Activated CD8-positive, alpha-beta T cell treated with anti-CD3 and anti-CD28 coated beads for 36 hours (primary cell): ENCODE data around the gene PCDHGA9. TPM values are rescaled to one million over a fixed set of nuclear protein-coding genes. Genes with fewer than 3 reads are reported as not detected.
"Not testable (repeated sequence)": the region's sequence is repeated elsewhere in the genome, so short reads cannot be mapped to it uniquely, and the experiment has no call there.

Experiments
- ATAC-seq: fragments of 200-7000 bp; cut with Tn5 transposase; one replicate; pipeline ENCODE4 v1.10.0; 2021; ENCODE audit warnings: mild to moderate bottlenecking, moderate library complexity
- CTCF ChIA-PET: fragments of 350-600 bp; sonication (Branson Sonifier 250); formaldehyde crosslinking; loops from one replicate; lab custom pipeline; 2021; ENCODE audit warnings: antibody characterized with exemption; lab: Charles Lee
- POLR2A ChIA-PET: fragments of 350-600 bp; sonication (Branson Sonifier 250); formaldehyde crosslinking; loops from one replicate; lab custom pipeline; 2021; ENCODE audit warnings: antibody characterized with exemption; lab: Charles Lee
- DNase-seq: peaks from one replicate; pipeline ENCODE4 v3.0.0-alpha.2; 2020
- H3K27ac Mint-ChIP-seq: one replicate; pipeline ENCODE4 v1.8.0; 2021; ENCODE audit warnings: mild to moderate bottlenecking, mixed read lengths
- H3K27me3 Mint-ChIP-seq: one replicate; pipeline ENCODE4 v1.8.0; 2021; ENCODE audit warnings: mixed read lengths
- H3K36me3 Mint-ChIP-seq: one replicate; pipeline ENCODE4 v1.8.0; 2021; ENCODE audit warnings: low read depth, mixed read lengths
- H3K4me1 Mint-ChIP-seq: one replicate; pipeline ENCODE4 v1.8.0; 2021; ENCODE audit warnings: low read depth, mixed read lengths
- H3K4me3 Mint-ChIP-seq: one replicate; pipeline ENCODE4 v1.8.0; 2021; ENCODE audit warnings: mild to moderate bottlenecking, moderate library complexity, mixed read lengths
- H3K9me3 Mint-ChIP-seq: one replicate; pipeline ENCODE4 v1.8.0; 2021; ENCODE audit warnings: mixed read lengths
- intact Hi-C: fragments of 100-400 bp; cut with micrococcal nuclease; formaldehyde crosslinking; loops from one replicate; pipeline ENCODE4 v1.10.0; 2022
- total RNA-seq, 2 experiments: library from RNA; stranded (reverse); gene quantifications; one replicate each; pipeline ENCODE4 v1.2.3, GENCODE V29; 2021
- TF ChIP-seq, protein P1 (sequence below): fragments of 200-600 bp; IDR thresholded peaks from one replicate; pipeline ENCODE4 v1.8.0; 2022; ENCODE audit warnings: antibody characterized with exemption, mild to moderate bottlenecking

PCDHGA9 gene
- total RNA-seq, 2 experiments from 2014 or later: 0.09 TPM; not detected in 1

DNA sequence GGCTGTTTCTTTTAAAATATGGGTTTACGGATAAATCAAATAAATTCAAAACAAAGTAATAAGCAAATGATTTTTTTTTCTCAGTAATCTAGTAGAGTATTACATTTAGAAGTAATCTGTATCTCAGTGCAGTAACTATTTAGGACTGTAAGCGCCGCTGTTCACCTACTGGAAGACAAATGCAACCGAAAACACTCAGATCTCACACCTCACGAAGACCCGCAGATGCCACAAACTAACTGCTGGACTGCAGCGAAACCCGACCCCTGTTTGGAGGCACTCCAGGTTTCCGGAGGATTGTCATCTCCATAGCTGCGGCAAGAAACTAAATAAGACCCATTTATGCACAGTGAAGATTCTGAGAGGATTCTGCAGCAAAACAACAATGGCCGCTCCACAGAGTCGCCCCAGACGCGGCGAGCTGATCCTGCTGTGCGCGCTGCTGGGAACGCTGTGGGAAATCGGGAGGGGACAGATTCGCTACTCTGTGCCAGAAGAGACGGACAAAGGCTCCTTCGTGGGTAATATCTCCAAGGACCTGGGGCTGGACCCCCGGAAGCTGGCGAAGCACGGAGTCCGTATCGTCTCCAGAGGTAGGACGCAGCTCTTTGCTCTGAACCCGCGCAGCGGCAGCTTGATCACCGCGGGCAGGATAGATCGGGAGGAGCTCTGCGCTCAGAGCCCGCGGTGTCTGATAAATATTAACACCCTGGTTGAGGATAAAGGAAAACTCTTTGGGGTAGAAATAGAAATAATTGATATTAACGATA, 10.0 kb upstream of the PCDHGA9 start, which contains the start of gene PCDHGA8:
Gene PCDHGA8, plus strand, starts transcription at position 205 of the 770 bp plus-strand sequence. Its CDS starts 181 bp downstream, at position 386.
- POLR2A ChIA-PET: no interaction called here
- no peak within 1 kb of the TSS for H3K4me3 Mint-ChIP-seq
- H3K27ac Mint-ChIP-seq: no peak within 1 kb of the TSS
- peaks cover 19% of the 10 kb centered on the region for H3K36me3 Mint-ChIP-seq
- TF ChIP-seq, protein P1, sequence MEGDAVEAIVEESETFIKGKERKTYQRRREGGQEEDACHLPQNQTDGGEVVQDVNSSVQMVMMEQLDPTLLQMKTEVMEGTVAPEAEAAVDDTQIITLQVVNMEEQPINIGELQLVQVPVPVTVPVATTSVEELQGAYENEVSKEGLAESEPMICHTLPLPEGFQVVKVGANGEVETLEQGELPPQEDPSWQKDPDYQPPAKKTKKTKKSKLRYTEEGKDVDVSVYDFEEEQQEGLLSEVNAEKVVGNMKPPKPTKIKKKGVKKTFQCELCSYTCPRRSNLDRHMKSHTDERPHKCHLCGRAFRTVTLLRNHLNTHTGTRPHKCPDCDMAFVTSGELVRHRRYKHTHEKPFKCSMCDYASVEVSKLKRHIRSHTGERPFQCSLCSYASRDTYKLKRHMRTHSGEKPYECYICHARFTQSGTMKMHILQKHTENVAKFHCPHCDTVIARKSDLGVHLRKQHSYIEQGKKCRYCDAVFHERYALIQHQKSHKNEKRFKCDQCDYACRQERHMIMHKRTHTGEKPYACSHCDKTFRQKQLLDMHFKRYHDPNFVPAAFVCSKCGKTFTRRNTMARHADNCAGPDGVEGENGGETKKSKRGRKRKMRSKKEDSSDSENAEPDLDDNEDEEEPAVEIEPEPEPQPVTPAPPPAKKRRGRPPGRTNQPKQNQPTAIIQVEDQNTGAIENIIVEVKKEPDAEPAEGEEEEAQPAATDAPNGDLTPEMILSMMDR: peak; percentile 33
- peaks cover 31% of the 10 kb centered on the region for H3K9me3 Mint-ChIP-seq
- no peak for ATAC-seq
- intact Hi-C loops: no loop called here
- H3K4me1 Mint-ChIP-seq: peaks cover 2% of the 10 kb centered on the region
- peaks cover 57% of the 10 kb centered on the region for H3K27me3 Mint-ChIP-seq
- no peak for DNase-seq
- CTCF ChIA-PET: interaction anchor here (1.0 to 2.2 kb wide), 9 partner anchors 15 to 206 kb away, joined by 3 to 9 read pairs (median 3); partner anchors contain the start of genes PCDHB9, PCDHGA1, PCDHGA10 and PCDHGA11

DNA sequence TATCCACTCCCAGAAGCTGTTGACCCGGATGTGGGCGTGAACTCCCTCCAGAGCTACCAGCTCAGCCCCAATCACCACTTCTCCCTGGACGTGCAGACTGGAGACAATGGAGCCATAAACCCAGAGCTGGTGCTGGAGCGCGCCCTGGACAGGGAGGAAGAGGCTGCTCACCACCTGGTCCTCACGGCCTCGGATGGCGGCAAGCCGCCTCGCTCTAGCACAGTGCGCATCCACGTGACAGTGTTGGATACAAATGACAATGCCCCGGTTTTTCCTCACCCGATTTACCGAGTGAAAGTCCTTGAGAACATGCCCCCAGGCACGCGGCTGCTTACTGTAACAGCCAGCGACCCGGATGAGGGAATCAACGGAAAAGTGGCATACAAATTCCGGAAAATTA, 9.3 kb upstream of the PCDHGA9 start:
- Mint-ChIP-seq H3K27ac (no peak overlapping the region), H3K4me3 (no peak overlapping the region), H3K9me3 (peaks cover 29% of the 10 kb centered on the region), H3K4me1 (peaks cover 2% of the 10 kb centered on the region), H3K27me3 (peaks cover 57% of the 10 kb centered on the region), H3K36me3 (peaks cover 19% of the 10 kb centered on the region)
- CTCF ChIA-PET: interaction anchor here (0.6 to 2.2 kb wide), 6 partner anchors 14 to 92 kb away, joined by 3 to 9 read pairs (median 3); partner anchors contain the start of genes PCDHGA1, PCDHGA10, PCDHGA12 and PCDHGB6
- intact Hi-C loops: no loop called here
- POLR2A ChIA-PET: no interaction called here
- no peak for DNase-seq
- TF ChIP-seq, protein P1: no peak
- no peak for ATAC-seq

DNA sequence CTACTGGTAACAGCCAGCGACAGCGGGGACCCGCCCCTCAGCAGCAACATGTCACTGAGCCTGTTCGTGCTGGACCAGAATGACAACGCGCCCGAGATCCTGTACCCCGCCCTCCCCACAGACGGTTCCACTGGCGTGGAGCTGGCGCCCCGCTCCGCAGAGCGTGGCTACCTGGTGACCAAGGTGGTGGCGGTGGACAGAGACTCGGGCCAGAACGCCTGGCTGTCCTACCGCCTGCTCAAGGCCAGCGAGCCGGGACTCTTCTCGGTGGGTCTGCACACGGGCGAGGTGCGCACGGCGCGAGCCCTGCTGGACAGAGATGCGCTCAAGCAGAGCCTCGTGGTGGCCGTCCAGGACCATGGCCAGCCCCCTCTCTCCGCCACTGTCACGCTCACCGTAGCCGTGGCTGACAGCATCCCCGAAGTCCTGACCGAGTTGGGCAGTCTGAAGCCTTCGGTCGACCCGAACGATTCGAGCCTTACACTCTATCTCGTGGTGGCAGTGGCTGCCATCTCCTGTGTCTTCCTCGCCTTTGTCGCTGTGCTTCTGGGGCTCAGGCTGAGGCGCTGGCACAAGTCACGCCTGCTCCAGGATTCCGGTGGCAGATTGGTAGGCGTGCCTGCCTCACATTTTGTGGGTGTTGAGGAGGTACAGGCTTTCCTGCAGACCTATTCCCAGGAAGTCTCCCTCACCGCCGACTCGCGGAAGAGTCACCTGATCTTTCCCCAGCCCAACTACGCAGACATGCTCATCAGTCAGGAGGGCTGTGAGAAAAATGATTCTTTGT, 8.0 kb upstream of the PCDHGA9 start:
- CTCF ChIA-PET: interaction anchor here (3.6 kb wide), 1 partner anchor 19 kb away, joined by 19 read pairs; the partner anchor contains the start of gene PCDHGA10
- Mint-ChIP-seq H3K36me3 (peaks cover 23% of the 10 kb centered on the region), H3K9me3 (peaks cover 29% of the 10 kb centered on the region), H3K27me3 (peaks cover 55% of the 10 kb centered on the region)
- intact Hi-C loops, DNase-seq, H3K27ac Mint-ChIP-seq, H3K4me1 Mint-ChIP-seq, POLR2A ChIA-PET, H3K4me3 Mint-ChIP-seq, ATAC-seq: not testable (repeated sequence)

DNA sequence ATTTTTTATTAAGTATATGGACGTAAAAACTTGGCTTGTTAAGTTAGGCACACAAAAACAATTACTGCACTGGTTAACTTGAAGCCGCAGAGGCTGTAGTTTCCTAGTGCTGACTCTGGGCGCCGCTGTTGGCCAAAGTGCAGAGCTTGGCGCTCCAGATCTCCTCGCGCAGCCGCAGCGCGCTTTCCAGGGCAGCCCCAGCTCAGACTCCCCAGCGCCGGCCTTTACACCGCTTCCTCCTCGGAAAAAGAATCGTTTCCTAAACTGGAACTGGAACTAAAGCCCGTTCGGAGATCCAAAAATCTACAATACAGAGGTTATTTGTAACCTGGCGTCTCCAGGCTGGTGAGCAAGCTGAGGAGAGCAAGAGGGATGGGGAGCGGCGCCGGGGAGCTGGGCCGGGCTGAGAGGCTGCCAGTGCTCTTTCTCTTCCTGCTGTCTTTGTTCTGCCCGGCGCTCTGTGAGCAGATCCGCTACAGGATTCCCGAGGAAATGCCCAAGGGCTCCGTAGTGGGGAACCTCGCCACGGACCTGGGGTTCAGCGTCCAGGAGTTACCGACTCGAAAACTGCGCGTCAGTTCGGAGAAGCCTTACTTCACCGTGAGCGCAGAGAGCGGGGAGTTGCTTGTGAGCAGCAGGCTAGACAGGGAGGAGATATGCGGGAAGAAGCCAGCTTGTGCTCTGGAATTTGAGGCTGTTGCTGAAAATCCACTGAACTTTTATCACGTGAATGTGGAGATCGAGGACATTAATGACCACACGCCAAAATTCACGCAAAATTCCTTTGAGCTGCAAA, 4.6 kb upstream of the PCDHGA9 start, which contains the start of gene PCDHGB5:
Gene PCDHGB5, plus strand, starts transcription at position 192 of the 796 bp plus-strand sequence. Its CDS starts 181 bp downstream, at position 373.
- H3K4me1 Mint-ChIP-seq, intact Hi-C loops, H3K27ac Mint-ChIP-seq: not testable (repeated sequence)
- Mint-ChIP-seq H3K36me3 (peaks cover 22% of the 10 kb centered on the region), H3K9me3 (peaks cover 24% of the 10 kb centered on the region), H3K27me3 (peaks cover 54% of the 10 kb centered on the region), H3K4me3 (peak within 1 kb of the TSS; percentile 32)
- ATAC-seq (peak; percentile 88), DNase-seq (peak; percentile 52)
- CTCF ChIA-PET: interaction anchor here (0.7 to 3.6 kb wide), 24 partner anchors 9 to 174 kb away, joined by 3 to 19 read pairs (median 4); partner anchors contain the start of genes PCDHGA10, PCDHGA11, PCDHGA12 and PCDHGA3
- POLR2A ChIA-PET: interaction anchor here (1.0 kb wide), 1 partner anchor 116 kb away, joined by 3 read pairs; no protein-coding TSS in a partner anchor
- TF ChIP-seq, protein P1: peak; percentile 59
